Right lobe of liver (tissue), 6 donors: ENCODE data around the gene GNB5. TPM values are rescaled to one million over a fixed set of nuclear protein-coding genes. Genes with fewer than 3 reads are reported as not detected.
A peak's percentile ranks its signal among the peaks of the same experiment; 100 is the strongest.

ENCODE experiments used
- ATAC-seq, 4 donors: fragments of 200-7000 bp; cut with Tn5 transposase; one replicate each; pipeline ENCODE4 v1.9.1; 2020; ENCODE audit warnings: mild to moderate bottlenecking in 4 of 4, moderate library complexity in 4 of 4
- DNase-seq, 3 donors: peaks; one replicate each; pipeline ENCODE4 v3.0.0-alpha.2; 2020
- H3K27ac ChIP-seq, 3 donors: fragments of 200-600 bp; one replicate each; pipeline ENCODE4 v1.8.0; 2022
- H3K27me3 ChIP-seq, 2 donors: fragments of 200-600 bp; one replicate each; pipeline ENCODE4 v1.8.0; 2022
- H3K36me3 ChIP-seq, 4 donors: fragments of 200-600 bp; sonication (generic) in 1 of 4; one replicate each; pipeline versions ENCODE4 v1.5.1 to v1.8.0; 2017 to 2022; ENCODE audit warnings: control low read depth in 1 of 4
- H3K4me1 ChIP-seq, 4 donors: fragments of 200-600 bp; sonication (generic) in 1 of 4; one replicate each; pipeline versions ENCODE4 v1.5.1 to v1.8.0; 2017 to 2022; ENCODE audit warnings: control low read depth in 1 of 4
- H3K4me3 ChIP-seq, 3 donors: fragments of 200-600 bp; one replicate each; pipeline ENCODE4 v1.8.0; 2022
- H3K9me3 ChIP-seq, 4 donors: fragments of 200-600 bp; sonication (generic) in 1 of 4; one replicate each; pipeline versions ENCODE4 v1.5.1 to v1.8.0; 2017 to 2022; ENCODE audit warnings: control low read depth in 1 of 4
- CTCF ChIP-seq, 4 donors: fragments of 200-600 bp in 3 of 4; fragments of 450-650 bp in 1 of 4; IDR thresholded peaks; one replicate each; pipeline versions ENCODE4 v1.5.1 to v1.8.0; 2016 to 2022; ENCODE audit warnings: antibody characterized with exemption in 4 of 4, mild to moderate bottlenecking in 2 of 4
- POLR2A ChIP-seq: fragments of 450-650 bp; IDR thresholded peaks from one replicate; pipeline ENCODE4 v1.6.1; 2017; ENCODE audit warnings: antibody characterized with exemption, mild to moderate bottlenecking
- WGBS: methylation state at CpG from one replicate; pipeline ENCODE4 v1.1.6; 2018; ENCODE audit warnings: low coverage, low lambda C conversion rate; ENCODE audit not compliant: insufficient coverage; ENCODE audit errors: missing lambda C conversion rate; 5-methylcytosine and 5-hydroxymethylcytosine counted together
- intact Hi-C, 2 donors: fragments of 100-400 bp; cut with DNase I; formaldehyde crosslinking; loops; one replicate each; pipeline versions ENCODE4 v1.11.2 to v1.14.1; 2022
- total RNA-seq, 6 experiments: library from RNA; depleted of rRNA in 2 of 6; stranded (reverse); fragments of >200 nt in 2 of 6; fragmentation: NEBNext Ultra II Directional in 3 of 6; extraction: Animal tissue kit (Norgen Biotek cat#: 25700) in 3 of 6; gene quantifications; one replicate each; pipeline versions ENCODE4 v1.1.0 to v1.2.4, GENCODE V29; 2016 to 2023
- donor health status: DM: no; HTN: yes; CAD: no.
- donor health status: DM: no; HTN: no; CAD: no.
- donor health status: DM: no; HTN: no; CAD: no.
- donor health status: DM: no; HTN: yes; CAD: no.
- donor health status: DM: no; HTN: yes; CAD: no.

Gene GNB5
- total RNA-seq, 6 experiments from 2014 or later, result 11.1 to 34.5 (median 16.5) TPM

- WGBS, result 67% methylated on average over 9 of the region's 11 CpGs
- intact Hi-C loops, result no loop called here
These were observed 4.3 kb downstream of the GNB5 start for GRCh38 chr15:52186651-52187486.

GRCh38 chr15:52185151-52185561 is 6.0 kb downstream of the GNB5 start:
- intact Hi-C loops, result no loop called here
- ATAC-seq, result peak; percentile 61 to 76 (median 70)
- peaks cover 0 to 15% (median 6%) of the 10 kb centered on the region in 4 donors for H3K4me1 ChIP-seq
- no peaks in the 10 kb centered on the region for H3K9me3 ChIP-seq
- H3K36me3 ChIP-seq, result no peaks in the 10 kb centered on the region
- TF ChIP-seq CTCF (IDR thresholded peaks at IDR 0.05) (no peak), POLR2A (no peak)
- WGBS, result 22% methylated on average over 5 of the region's 7 CpGs
- H3K4me3 ChIP-seq, result no peak overlapping the region
- H3K27ac ChIP-seq, result peak overlapping the region; percentile 12 to 78 (median 71)
- H3K27me3 ChIP-seq, result no peaks in the 10 kb centered on the region
- DNase-seq, result peak in 2 of 3 donors; percentile 63 to 64

More at GRCh38 chr15:52186651-52187486, 4.3 kb downstream of the GNB5 start:
- Histone ChIP-seq H3K27ac (no peak overlapping the region), H3K4me3 (no peak overlapping the region), H3K9me3 (no peaks in the 10 kb centered on the region), H3K4me1 (peaks cover 0 to 15% (median 6%) of the 10 kb centered on the region in 4 donors), H3K27me3 (no peaks in the 10 kb centered on the region), H3K36me3 (no peaks in the 10 kb centered on the region)
- peak; percentile 23 to 51 (median 44) for ATAC-seq
- TF ChIP-seq CTCF (IDR thresholded peaks at IDR 0.05) (no peak), POLR2A (no peak)
- no peak for DNase-seq

- DNase-seq, result no peak
- ATAC-seq, result peak; percentile 59 to 67 (median 63)
- TF ChIP-seq CTCF (IDR thresholded peaks at IDR 0.05) (no peak), POLR2A (no peak)
- 28% methylated on average over 5 of the region's 5 CpGs for WGBS
- Histone ChIP-seq H3K9me3 (no peaks in the 10 kb centered on the region), H3K27me3 (no peaks in the 10 kb centered on the region), H3K4me3 (no peak overlapping the region), H3K36me3 (no peaks in the 10 kb centered on the region), H3K4me1 (peaks cover 0 to 15% (median 6%) of the 10 kb centered on the region in 4 donors), H3K27ac (peak overlapping the region; percentile 12 to 78 (median 71))
- intact Hi-C loops, result no loop called here
These were observed 6.5 kb downstream of the GNB5 start for GRCh38 chr15:52184721-52185120.

DNA sequence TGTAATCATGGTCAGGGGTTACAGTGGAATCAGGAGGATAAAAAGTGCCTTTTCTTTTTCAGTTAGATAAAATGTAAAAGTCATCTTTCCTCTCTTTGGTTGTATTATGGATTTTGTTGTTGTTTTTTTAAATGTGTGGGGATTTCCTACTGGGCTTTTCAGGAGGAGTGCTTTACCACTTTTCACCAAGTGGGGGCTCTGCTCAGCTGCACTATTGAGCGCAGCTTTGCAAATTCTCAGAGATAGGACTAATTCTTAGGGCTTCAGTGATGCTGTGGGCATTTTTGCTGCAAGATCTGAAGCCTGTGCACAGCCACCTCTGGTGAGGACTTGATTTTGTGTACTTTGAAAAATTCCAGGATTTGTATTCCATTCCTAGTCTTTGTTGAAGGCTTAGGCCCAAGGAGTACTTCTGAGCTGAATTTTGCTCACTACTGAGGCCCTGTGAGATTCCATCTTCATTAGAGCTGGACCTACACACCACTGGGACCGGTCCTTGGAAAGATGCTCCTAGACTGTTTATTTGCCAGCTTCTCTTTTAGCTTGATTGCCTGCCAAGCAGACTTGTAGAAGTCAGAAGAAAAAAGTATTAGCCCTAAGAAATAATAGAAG is 7.5 kb downstream of the GNB5 start:
- TF ChIP-seq POLR2A, result no peak
- TF ChIP-seq CTCF (IDR thresholded peaks at IDR 0.05), result peak; percentile 62 to 77 (median 68)
- peak overlapping the region in 1 of 3 donors; percentile 78 for H3K27ac ChIP-seq
- ATAC-seq, result peak; percentile 18 to 36 (median 32)
- DNase-seq, result no peak
- no peak overlapping the region for H3K4me3 ChIP-seq
- peaks cover 0 to 17% (median 7%) of the 10 kb centered on the region in 4 donors for H3K4me1 ChIP-seq
- no peaks in the 10 kb centered on the region for H3K27me3 ChIP-seq
- intact Hi-C loops, result no loop called here
- WGBS, result 45% methylated on average over 2 of the region's 2 CpGs
- no peaks in the 10 kb centered on the region for H3K9me3 ChIP-seq
- H3K36me3 ChIP-seq, result no peaks in the 10 kb centered on the region
